ENCODE measurements around the gene PTPN7.

Gene PTPN7

DNA sequence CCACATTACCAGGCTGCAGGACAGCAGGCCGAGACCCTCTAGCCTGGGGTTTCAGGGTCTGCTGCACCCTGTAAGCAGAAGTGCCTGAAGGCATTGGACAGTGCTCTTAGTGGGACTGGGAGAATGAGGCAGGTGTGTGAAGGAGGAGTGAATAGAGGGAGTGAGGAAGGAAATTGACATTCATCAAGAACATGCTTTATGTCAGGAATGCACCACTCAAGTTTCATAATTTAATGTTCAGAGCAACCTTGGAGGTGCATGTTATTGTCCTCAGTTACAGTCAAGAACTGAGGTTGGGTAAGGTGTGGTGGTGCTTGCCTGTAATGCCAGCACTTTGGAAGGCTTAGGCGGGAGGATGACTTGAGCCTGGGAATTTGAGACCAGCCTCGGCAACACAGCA lies 49.4 kb downstream of the PTPN7 start:
- no peak overlapping the region for H3K27ac ChIP-seq
- TF ChIP-seq, protein P1, sequence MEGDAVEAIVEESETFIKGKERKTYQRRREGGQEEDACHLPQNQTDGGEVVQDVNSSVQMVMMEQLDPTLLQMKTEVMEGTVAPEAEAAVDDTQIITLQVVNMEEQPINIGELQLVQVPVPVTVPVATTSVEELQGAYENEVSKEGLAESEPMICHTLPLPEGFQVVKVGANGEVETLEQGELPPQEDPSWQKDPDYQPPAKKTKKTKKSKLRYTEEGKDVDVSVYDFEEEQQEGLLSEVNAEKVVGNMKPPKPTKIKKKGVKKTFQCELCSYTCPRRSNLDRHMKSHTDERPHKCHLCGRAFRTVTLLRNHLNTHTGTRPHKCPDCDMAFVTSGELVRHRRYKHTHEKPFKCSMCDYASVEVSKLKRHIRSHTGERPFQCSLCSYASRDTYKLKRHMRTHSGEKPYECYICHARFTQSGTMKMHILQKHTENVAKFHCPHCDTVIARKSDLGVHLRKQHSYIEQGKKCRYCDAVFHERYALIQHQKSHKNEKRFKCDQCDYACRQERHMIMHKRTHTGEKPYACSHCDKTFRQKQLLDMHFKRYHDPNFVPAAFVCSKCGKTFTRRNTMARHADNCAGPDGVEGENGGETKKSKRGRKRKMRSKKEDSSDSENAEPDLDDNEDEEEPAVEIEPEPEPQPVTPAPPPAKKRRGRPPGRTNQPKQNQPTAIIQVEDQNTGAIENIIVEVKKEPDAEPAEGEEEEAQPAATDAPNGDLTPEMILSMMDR (conservative IDR thresholded peaks at IDR 0.05) = no peak

DNA sequence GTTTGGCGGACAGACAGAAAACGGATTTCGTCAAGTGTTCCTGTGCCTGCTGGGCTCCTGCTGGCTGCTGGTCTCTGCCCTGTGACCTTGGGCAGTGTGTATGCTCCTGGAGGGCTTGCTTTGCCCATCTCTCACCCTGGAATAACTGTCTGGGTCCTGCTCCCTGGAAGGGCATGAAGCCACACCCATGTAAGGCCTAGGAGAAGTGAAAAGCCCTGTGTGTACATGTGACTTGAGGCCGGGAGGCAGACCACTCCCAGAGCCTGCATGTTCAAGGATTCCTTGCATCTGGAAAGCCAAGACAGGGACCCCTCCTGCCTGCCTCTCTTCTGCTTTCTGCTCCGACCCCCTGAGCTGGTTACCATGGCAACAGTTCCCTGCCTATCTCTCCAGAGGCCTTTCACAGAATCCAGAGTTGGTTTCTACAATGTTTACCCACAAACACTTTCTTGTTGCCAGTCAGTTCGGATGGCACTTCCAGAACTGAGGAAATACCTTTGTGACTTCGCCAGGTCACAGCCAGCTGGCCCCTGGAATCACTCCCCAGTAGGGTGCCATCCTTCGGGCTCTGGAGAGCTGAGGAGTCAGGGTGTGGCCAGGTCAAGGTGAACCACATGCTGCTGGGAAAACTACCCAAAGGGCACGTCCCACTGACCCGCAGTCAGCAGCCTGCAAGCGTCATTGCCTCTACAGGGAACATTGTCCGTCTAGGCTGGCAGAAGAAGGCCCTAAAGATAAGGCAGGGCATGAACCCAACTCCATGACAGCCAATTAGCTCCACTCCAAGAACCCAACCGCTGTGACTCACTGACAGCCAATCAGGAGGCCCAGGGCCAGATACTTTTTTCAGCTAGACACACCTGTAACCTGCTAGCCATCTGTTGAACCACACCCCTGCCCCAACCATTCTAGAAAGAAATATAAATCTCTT lies 52.3 kb downstream of the PTPN7 start:
- peak overlapping the region; percentile 41; the same call in 1 of the 2 replicates for H3K27ac ChIP-seq
- TF ChIP-seq, protein P1 (conservative IDR thresholded peaks at IDR 0.05) = no peak

DNA sequence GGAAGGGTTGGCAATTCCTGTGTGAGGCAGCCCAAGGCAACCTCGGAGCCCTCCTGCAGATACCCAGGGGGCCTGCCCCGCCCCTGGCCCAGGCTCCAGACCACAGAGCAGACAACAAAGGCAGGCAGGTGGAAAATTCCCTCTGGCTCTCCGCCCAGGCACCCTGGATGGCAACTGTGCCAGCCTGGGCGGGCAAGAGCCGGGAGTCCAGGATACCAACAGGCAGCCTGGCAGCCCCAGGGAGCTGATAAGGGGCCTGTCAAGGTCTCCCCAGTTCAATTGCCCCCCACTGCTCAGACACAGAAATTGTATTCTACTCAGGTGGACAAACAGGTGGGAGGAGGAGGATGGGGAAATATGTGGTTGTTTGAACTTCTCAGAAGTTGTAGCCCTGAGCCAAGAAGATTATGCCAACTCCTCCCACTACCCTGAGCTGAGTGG lies 53.1 kb downstream of the PTPN7 start:
- TF ChIP-seq, protein P1 (conservative IDR thresholded peaks at IDR 0.05) = no peak
- peak overlapping the region; percentile 41; the same call in 1 of the 2 replicates for H3K27ac ChIP-seq

DNA sequence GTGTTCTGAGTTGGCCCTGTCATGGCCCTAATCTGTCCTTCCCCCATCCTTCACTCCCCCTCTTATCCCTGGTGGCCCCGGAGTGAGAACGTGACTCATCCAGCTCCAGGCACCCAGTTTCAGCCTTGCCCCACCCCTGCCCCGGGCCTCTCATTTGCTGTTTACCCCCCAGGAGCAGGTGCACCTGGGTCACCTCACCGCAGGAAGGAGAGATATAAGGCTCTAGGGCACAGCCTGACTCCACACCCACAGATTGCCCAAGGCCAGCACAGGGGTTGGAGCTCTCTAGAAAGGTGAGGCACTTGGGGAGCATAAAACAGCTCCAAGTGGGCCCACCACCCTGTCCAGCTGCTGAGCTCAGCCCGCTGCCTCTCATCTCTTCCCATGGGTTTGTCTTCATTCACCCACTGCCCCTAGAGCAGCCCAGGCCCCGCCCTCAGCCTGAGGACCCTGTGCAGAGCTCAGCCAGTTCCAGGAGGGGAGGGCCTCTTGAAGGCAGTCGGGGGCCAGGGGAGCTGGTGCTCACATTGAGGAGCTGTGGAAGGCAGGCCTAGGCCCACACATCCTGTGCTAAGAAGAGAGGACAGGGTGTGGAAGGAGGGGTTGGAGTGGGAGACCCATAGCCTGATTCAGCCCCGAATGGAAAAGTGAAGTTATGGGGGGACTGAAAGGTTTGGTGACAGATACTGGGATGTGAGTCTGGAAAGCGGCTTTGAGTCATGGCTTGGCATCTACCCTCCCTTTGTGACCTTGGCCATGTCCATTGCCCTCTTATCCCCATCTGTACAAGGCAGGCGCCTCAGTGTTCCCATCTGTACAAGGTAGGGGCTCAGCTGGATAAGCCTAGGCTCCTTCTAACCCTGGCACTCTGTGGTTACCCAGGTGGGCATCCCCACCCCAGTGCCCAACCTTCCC lies 53.8 kb downstream of the PTPN7 start:
- H3K27ac ChIP-seq = peak overlapping the region; percentile 41; the same call in 1 of the 2 replicates
- TF ChIP-seq, protein P1 (conservative IDR thresholded peaks at IDR 0.05) = no peak

DNA sequence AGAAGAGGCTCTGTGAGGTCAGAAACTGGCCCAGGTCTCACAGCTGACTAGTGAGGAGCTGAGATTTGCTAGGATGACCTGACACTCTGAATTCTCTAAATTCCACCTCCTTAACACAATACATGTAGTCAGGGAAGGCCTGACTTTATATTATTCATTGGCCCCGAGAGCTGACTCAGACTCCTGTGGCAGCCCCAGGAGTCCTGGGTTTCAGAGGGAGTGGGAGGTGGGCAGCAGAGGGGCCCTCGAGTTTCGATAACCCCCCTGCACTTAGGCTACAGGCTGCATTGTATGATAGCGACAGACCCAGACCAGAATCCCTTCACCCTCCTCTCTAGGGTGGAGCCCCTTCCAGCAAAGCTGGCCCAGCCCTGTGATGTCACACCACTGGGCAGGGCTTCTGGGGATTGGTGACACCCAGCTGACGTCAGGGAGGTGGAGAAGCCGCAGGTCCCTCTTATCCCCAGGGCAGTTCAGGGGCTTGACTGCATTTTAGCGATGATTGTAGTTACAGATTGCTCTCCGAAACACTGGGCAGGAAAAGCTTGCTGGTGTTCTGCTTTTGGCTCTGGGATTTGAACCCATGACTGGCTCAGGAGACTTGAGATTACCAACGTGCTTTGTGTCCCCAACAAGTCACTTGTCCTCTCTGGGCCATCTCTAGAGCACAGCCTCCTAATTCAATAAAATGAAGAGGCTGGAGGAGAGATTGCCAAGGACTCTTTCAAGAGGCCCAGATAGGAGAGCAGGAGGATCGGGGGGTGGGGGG lies 54.6 kb downstream of the PTPN7 start:
- H3K27ac ChIP-seq = no peak overlapping the region
- TF ChIP-seq, protein P1 (conservative IDR thresholded peaks at IDR 0.05) = no peak

DNA sequence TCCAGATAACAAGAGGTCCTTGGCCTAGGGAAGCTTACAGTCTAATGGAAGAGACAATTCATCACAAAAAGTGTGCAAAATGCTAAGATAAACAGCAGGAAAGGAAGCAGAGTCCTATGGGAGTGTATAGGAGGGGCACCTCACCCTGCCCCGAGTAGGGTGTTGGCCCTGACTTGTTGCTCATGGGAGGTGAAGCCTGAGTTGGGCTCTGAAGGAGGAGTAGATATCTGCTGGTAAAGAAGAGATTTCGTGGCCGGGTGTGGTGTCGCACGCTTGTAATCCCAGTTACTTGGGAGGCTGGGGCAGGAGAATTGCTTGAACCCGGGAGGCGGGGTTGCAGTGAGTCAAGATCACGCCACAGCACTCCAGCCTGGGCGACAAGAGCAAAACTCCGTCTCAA lies 56.3 kb downstream of the PTPN7 start:
- no peak overlapping the region for H3K27ac ChIP-seq
- TF ChIP-seq, protein P1 (conservative IDR thresholded peaks at IDR 0.05) = no peak
